HepG2 (cell line): Measurements from ENCODE around the gene TMEM223. TPM values are rescaled to one million over a fixed set of nuclear protein-coding genes. Genes with fewer than 3 reads are reported as not detected.

Experiments
- CBFB ChIP-seq: sonication (generic); formaldehyde crosslinking; IDR thresholded peaks from 2 replicates; pipeline ENCODE4 v1.4.0; 2020; ENCODE audit warnings: missing genetic modification reagents
- FOSL2 ChIP-seq: sonication (generic); formaldehyde crosslinking; IDR thresholded peaks from 2 replicates; pipeline ENCODE4 v1.4.0; 2020; ENCODE audit warnings: missing genetic modification reagents
- FOXP4 ChIP-seq: sonication (generic); formaldehyde crosslinking; IDR thresholded peaks from 2 replicates; pipeline ENCODE4 v1.4.0; 2020; ENCODE audit warnings: missing genetic modification reagents
- HMGXB3 ChIP-seq: sonication (generic); formaldehyde crosslinking; IDR thresholded peaks from 2 replicates; pipeline ENCODE4 v1.4.0; 2020; ENCODE audit warnings: missing genetic modification reagents, borderline replicate concordance
- IRF9 ChIP-seq: sonication (generic); formaldehyde crosslinking; IDR thresholded peaks from 2 replicates; pipeline ENCODE4 v1.8.0; 2022; ENCODE audit warnings: missing genetic modification reagents, mild to moderate bottlenecking, borderline replicate concordance
- JUN ChIP-seq: sonication (generic); formaldehyde crosslinking; IDR thresholded peaks from 2 replicates; pipeline ENCODE4 v1.4.0; 2020; ENCODE audit warnings: mild to moderate bottlenecking, missing genetic modification reagents
- KAT7 ChIP-seq: IDR thresholded peaks from 2 replicates; pipeline ENCODE4 v1.6.1; 2018; ENCODE audit warnings: borderline replicate concordance, missing compliant biosample characterization
- KLF15 ChIP-seq: sonication (generic); formaldehyde crosslinking; IDR thresholded peaks from 2 replicates; pipeline ENCODE4 v1.8.1; 2023; ENCODE audit warnings: borderline replicate concordance, mild to moderate bottlenecking, inconsistent platforms, missing genetic modification reagents, mixed read lengths
- NR2F6 ChIP-seq, 2 experiments: IDR thresholded peaks; 2 replicates each; pipeline ENCODE4 v1.6.1; 2016; ENCODE audit warnings: antibody characterized with exemption in 1 of 2, mild to moderate bottlenecking in 1 of 2
- SNAI1 ChIP-seq: sonication (generic); formaldehyde crosslinking; IDR thresholded peaks from 2 replicates; pipeline ENCODE4 v1.5.0; 2020; ENCODE audit warnings: mild to moderate bottlenecking, missing genetic modification reagents, borderline replicate concordance
- SP2 ChIP-seq: sonication (generic); formaldehyde crosslinking; IDR thresholded peaks from 2 replicates; pipeline ENCODE4 v1.5.1; 2020; ENCODE audit warnings: mild to moderate bottlenecking, missing genetic modification reagents
- TCF7 ChIP-seq: sonication (generic); IDR thresholded peaks from 2 replicates; pipeline ENCODE4 v1.6.1; 2016; ENCODE audit warnings: antibody characterized with exemption, low read depth
- WIZ ChIP-seq: sonication (generic); formaldehyde crosslinking; IDR thresholded peaks from 2 replicates; pipeline ENCODE4 v1.5.1; 2020; ENCODE audit warnings: mild to moderate bottlenecking, missing genetic modification reagents
- ZBTB21 ChIP-seq: sonication (generic); formaldehyde crosslinking; IDR thresholded peaks from 2 replicates; pipeline ENCODE4 v1.4.0; 2020; ENCODE audit warnings: missing genetic modification reagents
- ZBTB3 ChIP-seq: sonication (generic); formaldehyde crosslinking; IDR thresholded peaks from 2 replicates; pipeline ENCODE4 v1.4.0; 2020; ENCODE audit warnings: low read depth, mild to moderate bottlenecking, moderate library complexity, missing genetic modification reagents, borderline replicate concordance
- ZNF589 ChIP-seq: sonication (generic); formaldehyde crosslinking; conservative IDR thresholded peaks from 2 replicates; pipeline ENCODE4 v1.8.0; 2022; ENCODE audit warnings: mild to moderate bottlenecking, moderate library complexity, missing genetic modification reagents
- ZNF597 ChIP-seq: sonication (generic); formaldehyde crosslinking; IDR thresholded peaks from 2 replicates; pipeline ENCODE4 v1.5.0; 2020; ENCODE audit warnings: missing genetic modification reagents
- ZNF83 ChIP-seq: sonication (generic); formaldehyde crosslinking; IDR thresholded peaks from 2 replicates; pipeline ENCODE4 v1.4.0; 2020; ENCODE audit warnings: missing genetic modification reagents, mild to moderate bottlenecking, borderline replicate concordance
- ZSCAN31 ChIP-seq: sonication (generic); formaldehyde crosslinking; IDR thresholded peaks from 2 replicates; pipeline ENCODE4 v1.5.0; 2020; ENCODE audit warnings: low read depth, mild to moderate bottlenecking, missing genetic modification reagents
- polyA plus RNA-seq, 8 experiments: library from polyadenylated mRNA; depleted of rRNA in 3 of 8; stranded (reverse) in 7 of 8; unstranded in 1 of 8; fragments of >200 nt; fragmentation: Illumina TruSeq in 4 of 8; extraction: Trizol in 4 of 8; gene quantifications; 2 replicates each; pipeline versions ENCODE4 v1.2.1 to v1.2.3, GENCODE V29; 2011 to 2016; ENCODE audit warnings: low read depth in 4 of 8, missing spikeins in 1 of 8, mixed read lengths in 1 of 8; ENCODE audit not compliant: insufficient read depth in 1 of 8
- total RNA-seq, 5 experiments: library from RNA; depleted of rRNA; stranded (reverse); fragments of >200 nt; fragmentation: Illumina TruSeq; extraction: Trizol; gene quantifications; 2 replicates each; pipeline ENCODE4 v1.2.3, GENCODE V29; 2016; ENCODE audit warnings: low read depth in 1 of 5

TMEM223 gene
- total and polyA plus RNA-seq, 2 of the 13 experiments (the other 11 are each of a cell fraction or from before 2014, with no cell fraction given): 19.5 to 24.9 TPM

- TF ChIP-seq ZNF597 (CRISPR knock-in tag) (no peak), JUN (peak; percentile 21; the same call in 1 of the 2 replicates), CBFB (CRISPR knock-in tag) (0 out of 2 replicates have a peak, but pooled peaks have one; percentile 36), ZNF589 (CRISPR knock-in tag) (peak; percentile 57; the same call in 1 of the 2 replicates), FOSL2 (CRISPR knock-in tag) (peak; percentile 22; the same call in 1 of the 2 replicates), SNAI1 (CRISPR knock-in tag) (no peak), KLF15 (CRISPR knock-in tag) (peak; percentile 38; the same call in 1 of the 2 replicates), FOXP4 (0 out of 2 replicates have a peak, but pooled peaks have one; percentile 12), IRF9 (0 out of 2 replicates have a peak, but pooled peaks have one; percentile 66), ZNF83 (CRISPR knock-in tag) (peak; percentile 70; the same call in 1 of the 2 replicates), HMGXB3 (CRISPR knock-in tag) (peak; percentile 95), SP2 (CRISPR knock-in tag) (peak; percentile 69), ZBTB3 (0 out of 2 replicates have a peak, but pooled peaks have one; percentile 54), ZBTB21 (no peak), ZSCAN31 (CRISPR knock-in tag) (peak; percentile 76; the same call in 1 of the 2 replicates), TCF7 (no peak), NR2F6 (IDR thresholded peaks at IDR 0.05) (peak; percentile 97), NR2F6 (CRISPR knock-in tag; IDR thresholded peaks at IDR 0.05) (peak; percentile 99), KAT7 (CRISPR knock-in tag) (peak; percentile 28; the same call in 1 of the 2 replicates), WIZ (CRISPR knock-in tag) (0 out of 2 replicates have a peak, but pooled peaks have one; percentile 32)
Measured at GRCh38 chr11:62771144-62772021, 20.4 kb downstream of the TMEM223 start, which contains the start of gene TAF6L (continued).
